Measurements from ENCODE around the gene CIZ1. TPM values are rescaled to one million over a fixed set of nuclear protein-coding genes. Genes with fewer than 3 reads are reported as not detected.

Gene CIZ1
- total and polyA plus RNA-seq, 2 of the 13 experiments (the other 11 are each of a cell fraction or from before 2014, with no cell fraction given), result 30.6 to 50.3 TPM

GRCh38 chr9:128226412-128226801, 35.0 kb upstream of the CIZ1 start:
- no peak overlapping the region for H3K4me2 ChIP-seq (ENCODE audit: low read depth, low read length)
- H3K9ac ChIP-seq (ENCODE audit: insufficient read depth, low read depth, low read length), result no peak overlapping the region
- BruUV-seq (replicated peaks), result no TSS peak
- H3K27ac ChIP-seq (ENCODE audit: extremely low read length, insufficient read depth, low read length), result no peak overlapping the region
- TF ChIP-seq ZNF446 (CRISPR knock-in tag; IDR thresholded peaks at IDR 0.05) (no peak), ZNF17 (CRISPR knock-in tag; IDR thresholded peaks at IDR 0.05) (no peak), JUN (CRISPR knock-in tag; IDR thresholded peaks at IDR 0.05) (no peak), ZNF629 (CRISPR knock-in tag; conservative IDR thresholded peaks at IDR 0.05) (peak; percentile 83), ZNF7 (CRISPR knock-in tag; IDR thresholded peaks at IDR 0.05) (no peak), ZNF558 (CRISPR knock-in tag; IDR thresholded peaks at IDR 0.05; ENCODE audit: borderline replicate concordance) (no peak), ZKSCAN1 (IDR thresholded peaks at IDR 0.05; ENCODE audit: low read length) (peak; percentile 52; the same call in 1 of the 2 replicates), ESRRA (CRISPR knock-in tag; IDR thresholded peaks at IDR 0.05; ENCODE audit: low read depth) (no peak), ZNF687 (CRISPR knock-in tag; IDR thresholded peaks at IDR 0.05) (no peak), ZBTB21 (CRISPR knock-in tag; IDR thresholded peaks at IDR 0.05) (no peak), ZNF484 (CRISPR knock-in tag; IDR thresholded peaks at IDR 0.05; ENCODE audit: borderline replicate concordance, low read depth) (no peak), FOXO4 (CRISPR knock-in tag; conservative IDR thresholded peaks at IDR 0.05) (no peak)
- no peaks in the 10 kb centered on the region for H3K79me2 ChIP-seq (ENCODE audit: insufficient read depth, low read length)
- ATAC-seq (no peak), DNase-seq (ENCODE audit: low spot score) (no peak), FAIRE-seq (no peak)
- H3K4me1 ChIP-seq (ENCODE audit: insufficient read depth, low read length), result peaks cover 11% of the 10 kb centered on the region
- no peak overlapping the region for H3K4me3 ChIP-seq (replicated peaks in 1 of 3; ENCODE audit: insufficient read depth in 1 of 3, low read depth in 2 of 3, low read length in 3 of 3)
- peaks cover 2 to 37% of the 10 kb centered on the region in 2 experiments; a peak in 4 of 5 replicates for H3K27me3 ChIP-seq (ENCODE audit: control insufficient read depth in 1 of 2, insufficient read depth in 2 of 2, low read length in 2 of 2)
- H2AFZ ChIP-seq (ENCODE audit: low read length), result no peak overlapping the region
- no peaks in the 10 kb centered on the region for H3K9me3 ChIP-seq (ENCODE audit: low read length)
- intact Hi-C loops (cut with micrococcal nuclease; ENCODE audit: unreplicated experiment) (no loop called here), in situ Hi-C loops (cut with HindIII; ENCODE audit: extremely low pct_ligation_motif_present, low pct_unique_long_range_greater_than_20kb) (no loop called here)
- ChIA-PET CTCF (ENCODE audit: low intra/inter-chr PET ratio, low total read pairs) (no interaction called here), POLR2A (no interaction called here)
- 57% methylated on average over 5 of the region's 5 CpGs for WGBS (ENCODE audit: low lambda C conversion rate)
- no peaks in the 10 kb centered on the region for H3K36me3 ChIP-seq (replicated peaks in 1 of 2; ENCODE audit: control insufficient read depth in 1 of 2, insufficient read depth in 2 of 2, low read length in 2 of 2)
- H4K20me1 ChIP-seq (ENCODE audit: insufficient read depth, low read length), result no peaks in the 10 kb centered on the region

Data from HepG2 (cell line).